ENCODE measurements around the gene RBPJ.

DNA sequence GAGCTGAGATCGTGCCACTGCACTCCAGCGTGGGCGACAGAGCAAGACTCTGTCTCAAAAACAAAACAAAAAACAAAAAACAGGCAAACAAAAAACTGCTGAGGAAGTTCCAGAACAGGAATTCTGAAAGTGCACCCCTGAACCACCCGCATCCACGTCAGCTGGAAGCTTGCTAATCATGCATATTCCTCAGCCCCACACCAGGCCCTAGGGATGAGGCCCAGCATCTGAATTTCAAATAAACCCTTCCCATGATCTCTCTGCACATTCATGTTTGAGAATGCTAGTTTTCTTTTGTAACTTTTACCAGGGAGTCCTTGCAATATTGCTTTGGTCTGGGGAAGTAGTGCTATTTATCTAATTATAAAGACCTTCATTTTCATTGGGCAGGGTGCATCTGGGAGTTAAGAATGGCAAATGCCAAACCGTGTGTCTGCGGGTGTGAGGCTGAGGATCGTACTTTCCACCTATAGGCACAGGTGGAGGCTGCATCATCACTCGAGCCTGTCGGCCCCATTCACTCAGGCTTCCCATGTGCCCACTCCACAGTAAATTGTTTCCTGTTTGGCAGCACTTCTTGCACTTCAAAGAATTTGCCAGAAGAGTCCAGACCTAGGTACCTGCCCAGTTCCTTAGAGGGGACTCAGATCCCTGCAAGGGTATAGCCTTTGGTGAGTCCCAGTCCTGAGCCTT lies 145.9 kb downstream of the RBPJ start:
- TF ChIP-seq, protein P1, sequence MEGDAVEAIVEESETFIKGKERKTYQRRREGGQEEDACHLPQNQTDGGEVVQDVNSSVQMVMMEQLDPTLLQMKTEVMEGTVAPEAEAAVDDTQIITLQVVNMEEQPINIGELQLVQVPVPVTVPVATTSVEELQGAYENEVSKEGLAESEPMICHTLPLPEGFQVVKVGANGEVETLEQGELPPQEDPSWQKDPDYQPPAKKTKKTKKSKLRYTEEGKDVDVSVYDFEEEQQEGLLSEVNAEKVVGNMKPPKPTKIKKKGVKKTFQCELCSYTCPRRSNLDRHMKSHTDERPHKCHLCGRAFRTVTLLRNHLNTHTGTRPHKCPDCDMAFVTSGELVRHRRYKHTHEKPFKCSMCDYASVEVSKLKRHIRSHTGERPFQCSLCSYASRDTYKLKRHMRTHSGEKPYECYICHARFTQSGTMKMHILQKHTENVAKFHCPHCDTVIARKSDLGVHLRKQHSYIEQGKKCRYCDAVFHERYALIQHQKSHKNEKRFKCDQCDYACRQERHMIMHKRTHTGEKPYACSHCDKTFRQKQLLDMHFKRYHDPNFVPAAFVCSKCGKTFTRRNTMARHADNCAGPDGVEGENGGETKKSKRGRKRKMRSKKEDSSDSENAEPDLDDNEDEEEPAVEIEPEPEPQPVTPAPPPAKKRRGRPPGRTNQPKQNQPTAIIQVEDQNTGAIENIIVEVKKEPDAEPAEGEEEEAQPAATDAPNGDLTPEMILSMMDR (conservative IDR thresholded peaks at IDR 0.05) = no peak
- no peak for TF ChIP-seq EZH2 (IDR thresholded peaks at IDR 0.05; ENCODE audit: low read depth)
